ENCODE data around the gene ELOVL6.

Gene ELOVL6

DNA sequence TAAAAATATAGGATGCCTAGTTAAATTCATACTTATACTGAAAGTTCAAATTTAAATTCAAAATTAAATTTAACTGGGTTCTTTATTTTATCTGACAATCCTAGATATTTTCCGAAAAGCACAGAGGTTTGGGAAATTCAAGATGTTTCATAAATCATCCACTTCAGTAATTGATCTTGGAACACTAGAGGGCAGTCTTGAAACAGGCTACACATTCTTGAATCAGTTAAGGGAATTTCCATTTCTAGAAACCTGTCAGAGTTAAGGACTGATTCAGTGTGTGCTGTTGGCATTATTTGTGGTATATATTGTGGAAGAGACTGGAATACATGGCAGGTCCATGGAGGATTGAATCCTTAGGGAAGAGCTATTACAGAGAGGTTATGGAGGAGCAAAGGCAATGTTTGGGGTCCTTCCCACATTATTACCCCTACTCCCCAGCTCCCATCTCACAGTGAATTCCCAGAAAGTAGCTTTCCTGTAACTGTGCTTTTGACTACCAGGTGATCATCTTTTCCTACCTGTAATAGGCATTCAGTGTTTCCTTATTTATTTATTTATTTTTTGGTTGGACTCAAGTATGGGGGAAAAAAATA is 192.9 kb downstream of the ELOVL6 start:
- DNase-seq (ENCODE audit: low read depth), result peak; percentile 34
- no peak overlapping the region for H3K4me3 ChIP-seq (ENCODE audit: low read length)
- TF ChIP-seq, protein P1, sequence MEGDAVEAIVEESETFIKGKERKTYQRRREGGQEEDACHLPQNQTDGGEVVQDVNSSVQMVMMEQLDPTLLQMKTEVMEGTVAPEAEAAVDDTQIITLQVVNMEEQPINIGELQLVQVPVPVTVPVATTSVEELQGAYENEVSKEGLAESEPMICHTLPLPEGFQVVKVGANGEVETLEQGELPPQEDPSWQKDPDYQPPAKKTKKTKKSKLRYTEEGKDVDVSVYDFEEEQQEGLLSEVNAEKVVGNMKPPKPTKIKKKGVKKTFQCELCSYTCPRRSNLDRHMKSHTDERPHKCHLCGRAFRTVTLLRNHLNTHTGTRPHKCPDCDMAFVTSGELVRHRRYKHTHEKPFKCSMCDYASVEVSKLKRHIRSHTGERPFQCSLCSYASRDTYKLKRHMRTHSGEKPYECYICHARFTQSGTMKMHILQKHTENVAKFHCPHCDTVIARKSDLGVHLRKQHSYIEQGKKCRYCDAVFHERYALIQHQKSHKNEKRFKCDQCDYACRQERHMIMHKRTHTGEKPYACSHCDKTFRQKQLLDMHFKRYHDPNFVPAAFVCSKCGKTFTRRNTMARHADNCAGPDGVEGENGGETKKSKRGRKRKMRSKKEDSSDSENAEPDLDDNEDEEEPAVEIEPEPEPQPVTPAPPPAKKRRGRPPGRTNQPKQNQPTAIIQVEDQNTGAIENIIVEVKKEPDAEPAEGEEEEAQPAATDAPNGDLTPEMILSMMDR (conservative IDR thresholded peaks at IDR 0.05; ENCODE audit: low read depth, low read length), result peak; percentile 76

DNA sequence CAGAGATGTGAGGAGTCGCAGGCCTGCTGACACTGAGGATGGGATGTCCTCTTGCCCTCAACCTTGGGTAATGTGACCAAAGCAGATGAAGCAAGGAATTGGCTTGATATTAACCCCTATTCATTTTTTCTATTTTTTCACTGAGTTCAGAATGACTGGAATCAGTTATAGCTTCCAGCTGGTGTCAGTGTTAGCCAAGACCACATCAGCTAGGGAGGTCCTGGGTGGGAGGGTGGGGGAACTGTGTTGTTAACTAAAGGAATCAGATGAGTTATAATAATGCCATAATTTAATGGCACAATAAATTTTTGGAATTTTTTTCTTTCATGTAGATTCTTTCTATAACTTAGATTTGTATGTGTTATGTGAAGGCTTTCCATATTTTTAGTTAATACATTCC is 193.9 kb downstream of the ELOVL6 start:
- DNase-seq (ENCODE audit: low read depth), result no peak
- TF ChIP-seq, protein P1 (conservative IDR thresholded peaks at IDR 0.05; ENCODE audit: low read depth, low read length), result no peak
- no peak overlapping the region for H3K4me3 ChIP-seq (ENCODE audit: low read length)

DNA sequence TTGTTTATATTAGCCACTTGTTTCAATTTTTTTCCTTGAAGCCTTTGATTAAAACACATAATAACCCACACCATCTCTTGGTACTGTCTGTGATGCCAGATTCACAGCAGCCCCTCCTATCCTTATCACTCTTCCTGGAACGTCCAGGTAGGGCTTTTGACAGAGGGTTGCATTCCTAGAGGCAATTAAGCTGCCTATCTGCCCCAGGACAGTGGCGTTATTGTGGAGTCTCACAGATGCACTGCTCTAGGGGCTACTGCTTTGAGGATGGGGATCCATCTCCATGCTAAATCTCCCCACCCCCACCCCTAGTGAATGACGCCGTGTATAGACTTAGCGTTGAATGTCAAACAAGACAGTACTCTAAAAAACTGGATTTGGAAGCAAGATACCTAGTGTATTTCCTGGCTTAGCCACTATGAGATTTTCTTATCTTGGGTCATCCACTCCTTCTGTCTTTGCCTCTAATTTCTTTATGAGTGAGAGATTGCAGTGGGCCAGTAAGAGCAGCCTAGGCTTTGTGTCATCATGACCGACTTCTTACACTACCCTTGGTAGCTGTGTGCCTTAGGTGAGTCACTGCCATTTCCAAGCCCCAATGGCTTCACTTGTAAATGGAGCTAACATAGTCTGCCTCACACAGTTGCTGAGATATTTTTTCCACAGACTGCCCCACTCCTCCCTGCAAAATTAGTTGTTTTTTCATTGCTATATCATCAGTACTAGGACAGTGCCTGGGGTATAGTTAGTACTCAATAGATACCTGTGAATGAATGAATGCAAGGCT is 194.8 kb downstream of the ELOVL6 start:
- DNase-seq (ENCODE audit: low read depth), result no peak
- TF ChIP-seq, protein P1 (conservative IDR thresholded peaks at IDR 0.05; ENCODE audit: low read depth, low read length), result no peak
- H3K4me3 ChIP-seq (ENCODE audit: low read length), result no peak overlapping the region

DNA sequence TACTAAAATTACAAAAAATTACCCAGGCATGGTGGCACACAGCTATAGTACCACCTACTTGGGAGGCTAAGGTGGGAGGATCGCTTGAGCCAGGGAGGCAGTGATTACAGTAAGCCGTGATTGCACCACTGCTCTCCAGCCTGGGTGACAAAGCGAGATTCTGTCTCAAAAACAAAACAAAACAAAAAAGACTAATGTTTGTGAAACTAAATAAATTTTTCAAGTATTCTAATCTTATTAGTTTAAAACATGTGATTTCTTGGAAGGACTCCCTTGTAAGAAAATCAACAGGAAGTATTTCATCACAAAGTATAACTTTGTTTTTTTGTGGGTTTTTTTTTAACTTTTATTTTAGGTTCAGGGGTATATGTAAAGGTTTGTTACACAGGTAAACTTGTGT is 196.1 kb downstream of the ELOVL6 start:
- H3K4me3 ChIP-seq (ENCODE audit: low read length), result no peak overlapping the region
- TF ChIP-seq, protein P1 (conservative IDR thresholded peaks at IDR 0.05; ENCODE audit: low read depth, low read length), result no peak
- DNase-seq (ENCODE audit: low read depth), result no peak

DNA sequence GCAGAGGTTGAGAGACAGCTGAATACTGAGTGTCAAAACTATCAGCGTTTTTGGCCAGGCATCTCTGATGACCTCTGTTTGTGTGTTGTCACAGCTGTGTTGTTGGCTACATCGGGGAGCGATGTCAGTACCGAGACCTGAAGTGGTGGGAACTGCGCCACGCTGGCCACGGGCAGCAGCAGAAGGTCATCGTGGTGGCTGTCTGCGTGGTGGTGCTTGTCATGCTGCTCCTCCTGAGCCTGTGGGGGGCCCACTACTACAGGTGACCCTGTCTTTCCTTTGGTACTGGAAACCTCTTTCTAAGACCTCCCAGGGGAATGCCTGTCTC is 198.9 kb downstream of the ELOVL6 start:
- TF ChIP-seq, protein P1 (conservative IDR thresholded peaks at IDR 0.05; ENCODE audit: low read depth, low read length), result no peak
- no peak for DNase-seq (ENCODE audit: low read depth)
- H3K4me3 ChIP-seq (ENCODE audit: low read length), result no peak overlapping the region

DNA sequence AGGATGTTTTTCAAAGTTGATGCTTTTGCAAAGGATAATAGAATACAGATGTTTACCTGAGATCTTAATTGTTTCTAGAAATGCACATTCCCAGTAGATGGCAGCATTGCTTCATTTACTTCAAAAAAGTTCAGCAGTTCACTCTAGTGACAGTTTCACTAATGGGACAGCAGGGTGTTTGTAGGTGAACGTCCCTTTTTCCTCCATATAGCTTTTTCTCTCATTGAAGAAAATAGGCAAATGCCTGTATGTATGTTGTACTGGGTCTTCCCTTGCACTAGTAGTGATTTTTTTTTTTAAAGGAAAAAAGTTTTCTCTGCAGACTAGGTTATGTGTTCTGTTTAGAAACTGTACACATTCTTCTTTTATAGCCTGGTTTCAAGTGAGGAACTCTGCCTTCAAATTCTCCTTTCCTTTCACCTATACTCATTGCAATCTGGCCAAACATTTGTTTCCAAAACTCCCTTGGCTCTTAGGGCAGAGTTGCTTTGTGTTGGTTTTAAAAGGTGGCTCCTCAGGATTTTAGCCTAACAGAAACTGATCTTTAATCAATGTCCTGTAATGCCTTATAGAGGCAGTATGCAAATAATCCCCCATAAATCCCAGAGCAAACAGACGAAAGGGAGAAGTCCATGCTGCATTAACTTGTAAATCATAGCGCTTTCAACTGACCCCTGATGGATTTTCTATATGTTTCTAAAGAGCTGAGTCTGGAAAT is 199.4 kb downstream of the ELOVL6 start:
- TF ChIP-seq, protein P1 (conservative IDR thresholded peaks at IDR 0.05; ENCODE audit: low read depth, low read length), result peak; percentile 64
- no peak for DNase-seq (ENCODE audit: low read depth)
- H3K4me3 ChIP-seq (ENCODE audit: low read length), result no peak overlapping the region

Data from retinal pigment epithelial cell (primary cell).